NT2/D1 (cell line): ENCODE results near the gene ADAR.

Experiments
- DNase-seq: peaks from one replicate; pipeline ENCODE4 v3.0.0-alpha.2; 2011; ENCODE audit warnings: low read depth, low spot score
- H3K27me3 ChIP-seq: 2 replicates; pipeline ENCODE4 v1.6.0; 2011; ENCODE audit warnings: mild to moderate bottlenecking; ENCODE audit not compliant: insufficient read length, insufficient read depth
- H3K36me3 ChIP-seq: 2 replicates; pipeline ENCODE4 v1.6.1; 2011; ENCODE audit warnings: mild to moderate bottlenecking, low read length, mixed read lengths; ENCODE audit not compliant: insufficient read depth, insufficient read length
- H3K4me1 ChIP-seq: 2 replicates; pipeline ENCODE4 v1.5.1; 2011; ENCODE audit not compliant: insufficient read depth, insufficient read length
- H3K4me3 ChIP-seq: 2 replicates; pipeline ENCODE4 v1.5.1; 2011; ENCODE audit warnings: low read depth; ENCODE audit not compliant: insufficient read length
- H3K9ac ChIP-seq: 2 replicates; pipeline ENCODE4 v1.6.0; 2011; ENCODE audit warnings: low read depth; ENCODE audit not compliant: insufficient read length
- H3K9me3 ChIP-seq: 2 replicates; pipeline ENCODE4 v1.5.1; 2011; ENCODE audit warnings: mild to moderate bottlenecking, low read length; ENCODE audit not compliant: insufficient read depth
- SUZ12 ChIP-seq: IDR thresholded peaks from 2 replicates; pipeline ENCODE4 v1.6.1; 2011; ENCODE audit not compliant: insufficient read length, insufficient read depth; ENCODE audit errors: extremely low read depth
- YY1 ChIP-seq: IDR thresholded peaks from 2 replicates; pipeline ENCODE4 v1.6.1; 2011; ENCODE audit not compliant: insufficient read length, insufficient read depth
- ZNF274 ChIP-seq: IDR thresholded peaks from 2 replicates; pipeline ENCODE4 v1.6.1; 2011; ENCODE audit warnings: mild to moderate bottlenecking, low read depth, low read length

The ADAR gene

DNA sequence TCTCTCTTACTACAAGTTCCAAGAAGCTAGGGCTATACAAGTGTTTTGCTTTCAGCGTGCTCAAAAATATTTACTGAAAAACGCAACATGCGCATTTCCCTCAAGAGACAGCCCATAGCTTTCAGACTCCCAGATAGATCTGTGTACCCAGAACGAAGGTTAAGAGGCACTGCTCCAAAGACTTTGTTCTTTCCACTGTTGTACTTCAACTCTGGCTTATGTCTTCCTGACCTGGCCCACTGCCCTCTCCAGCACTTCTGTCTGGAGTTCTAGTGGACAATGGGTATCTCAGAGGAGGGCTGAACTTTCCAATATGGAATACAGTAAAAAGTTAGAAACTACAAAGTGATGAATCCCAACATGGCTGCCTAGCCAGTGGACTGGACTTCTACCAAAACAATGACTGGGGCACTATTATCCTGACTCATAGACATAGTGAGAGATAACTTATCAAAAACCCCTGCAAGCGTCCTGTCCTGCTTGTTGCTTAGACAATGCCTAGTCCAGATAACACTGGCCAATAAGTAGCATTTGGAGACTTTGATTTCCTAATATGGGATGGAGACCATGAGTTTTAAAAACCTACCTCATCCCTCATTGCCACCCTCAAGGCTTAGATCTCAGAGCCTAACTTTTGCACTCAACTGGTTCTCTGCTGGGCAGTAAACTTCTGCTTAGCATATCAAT is 8.8 kb upstream of the ADAR start:
- TF ChIP-seq YY1 (no peak), ZNF274 (no peak), SUZ12 (no peak)
- no peaks in the 10 kb centered on the region for H3K27me3 ChIP-seq
- H3K9me3 ChIP-seq = no peaks in the 10 kb centered on the region
- H3K4me3 ChIP-seq = no peak overlapping the region
- peaks cover 6% of the 10 kb centered on the region for H3K36me3 ChIP-seq
- no peak overlapping the region for H3K9ac ChIP-seq
- DNase-seq = no peak
- no peaks in the 10 kb centered on the region for H3K4me1 ChIP-seq

DNA sequence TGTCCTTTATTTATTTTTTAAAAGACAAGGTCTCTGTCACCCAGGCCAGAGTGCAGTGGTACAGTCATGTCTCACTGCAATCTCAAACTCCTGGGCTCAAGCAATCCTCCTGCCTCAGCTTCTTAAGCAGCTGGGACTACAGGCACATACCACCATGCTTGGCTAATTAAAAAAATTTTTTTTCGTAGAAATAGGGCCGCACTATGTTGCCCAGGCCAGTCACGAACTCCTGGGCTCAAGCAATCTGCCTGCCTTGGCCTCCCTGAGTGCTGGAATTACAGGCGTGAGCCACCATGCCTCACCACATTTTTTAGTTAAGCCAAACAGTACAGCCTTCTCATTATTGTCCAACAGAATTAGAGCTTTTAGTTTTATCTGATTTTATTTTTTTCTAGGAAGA is 7.4 kb upstream of the ADAR start:
- TF ChIP-seq YY1 (no peak), SUZ12 (no peak), ZNF274 (no peak)

DNA sequence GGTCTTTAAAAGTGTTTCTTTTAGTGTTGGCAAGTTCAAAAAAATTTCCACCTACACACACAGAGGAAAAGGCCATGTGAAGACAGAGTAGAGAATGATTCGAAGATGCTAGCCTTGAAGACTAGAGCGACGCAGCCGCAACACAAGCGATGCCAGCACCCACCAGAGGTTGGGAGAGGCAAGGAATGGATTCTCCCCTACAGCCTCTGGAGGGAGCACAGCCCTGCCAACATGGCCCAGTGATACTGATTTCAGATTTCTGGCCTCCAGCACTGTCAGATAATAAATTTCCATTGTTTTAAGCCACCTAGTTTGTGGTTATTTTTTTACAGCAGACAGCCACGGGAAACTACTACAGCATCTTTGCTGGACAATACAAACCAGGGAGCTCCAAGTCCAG is 6.9 kb upstream of the ADAR start:
- TF ChIP-seq ZNF274 (no peak), SUZ12 (no peak), YY1 (no peak)

More for the DNA sequence above, 7.4 kb upstream of the ADAR start:
- H3K27me3 ChIP-seq = no peaks in the 10 kb centered on the region
- no peaks in the 10 kb centered on the region for H3K9me3 ChIP-seq
- no peak for DNase-seq
- peak overlapping the region; percentile 0 for H3K9ac ChIP-seq
- no peak overlapping the region for H3K4me3 ChIP-seq
- peaks cover 6% of the 10 kb centered on the region for H3K36me3 ChIP-seq
- H3K4me1 ChIP-seq = no peaks in the 10 kb centered on the region

DNA sequence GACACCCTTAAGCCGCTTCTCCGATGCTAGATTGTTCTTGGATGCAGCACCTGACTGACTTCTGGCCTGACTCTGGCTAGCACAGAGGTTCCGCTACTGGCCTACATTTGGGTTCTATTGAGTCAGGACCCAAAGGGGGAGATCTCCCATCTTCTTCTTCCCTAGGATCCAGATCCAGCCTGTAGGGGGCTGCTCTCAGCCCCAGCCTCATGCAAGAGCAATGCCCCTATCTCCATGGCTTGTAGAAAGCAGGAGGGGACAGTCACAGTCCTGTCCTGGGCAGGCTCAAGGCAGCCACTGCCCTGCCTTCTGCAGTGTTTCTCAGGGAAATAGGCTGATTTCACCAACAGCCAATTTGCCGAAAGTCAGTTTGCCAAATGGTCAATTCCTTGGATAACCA is 6.3 kb upstream of the ADAR start:
- no peak for DNase-seq
- no peak overlapping the region for H3K9ac ChIP-seq
- peaks cover 4% of the 10 kb centered on the region for H3K4me1 ChIP-seq
- no peak overlapping the region for H3K4me3 ChIP-seq
- H3K27me3 ChIP-seq = no peaks in the 10 kb centered on the region
- H3K36me3 ChIP-seq = peaks cover 4% of the 10 kb centered on the region
- TF ChIP-seq SUZ12 (no peak), YY1 (no peak), ZNF274 (no peak)
- H3K9me3 ChIP-seq = no peaks in the 10 kb centered on the region

More for the DNA sequence above, 6.9 kb upstream of the ADAR start:
- Histone ChIP-seq H3K9me3 (no peaks in the 10 kb centered on the region), H3K36me3 (peaks cover 6% of the 10 kb centered on the region), H3K9ac (no peak overlapping the region), H3K4me1 (peaks cover 4% of the 10 kb centered on the region), H3K27me3 (no peaks in the 10 kb centered on the region), H3K4me3 (no peak overlapping the region)
- no peak for DNase-seq

DNA sequence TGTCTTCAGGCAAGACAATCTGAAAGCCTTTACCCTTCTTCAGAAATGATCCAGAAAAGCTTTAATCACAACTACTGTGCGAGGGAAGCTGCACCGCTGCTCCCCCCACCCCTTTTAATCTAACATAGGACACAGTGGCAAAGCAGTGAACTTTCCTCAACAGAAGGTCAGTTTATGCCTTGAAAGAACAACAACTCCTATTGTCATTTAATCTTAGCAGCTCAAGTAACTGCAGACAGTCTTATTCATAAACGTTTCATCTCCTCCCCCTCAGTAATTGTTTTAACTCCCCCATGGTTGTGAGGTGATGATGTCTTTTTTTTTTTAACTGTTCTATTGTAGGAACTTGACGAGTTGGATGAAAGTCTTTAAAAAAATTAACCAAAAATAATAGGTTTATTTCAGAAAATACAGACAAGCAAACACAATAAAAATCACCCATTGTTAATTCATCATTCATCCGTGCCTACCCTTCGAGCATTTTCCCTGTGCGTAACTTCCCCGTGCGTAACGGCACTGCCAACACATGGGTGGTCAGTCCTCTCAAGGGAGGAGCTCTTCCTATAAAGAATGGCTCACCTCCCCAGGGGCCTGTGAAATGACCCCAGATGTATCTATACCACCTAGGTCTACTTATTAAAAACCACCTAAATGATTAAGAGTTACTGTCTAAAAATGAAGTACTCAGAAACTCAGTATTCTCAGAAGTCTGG is 3.3 kb upstream of the ADAR start:
- Histone ChIP-seq H3K27me3 (no peaks in the 10 kb centered on the region), H3K9me3 (no peaks in the 10 kb centered on the region), H3K9ac (peak overlapping the region; percentile 2), H3K4me3 (no peak overlapping the region), H3K36me3 (no peaks in the 10 kb centered on the region), H3K4me1 (peaks cover 4% of the 10 kb centered on the region)
- TF ChIP-seq YY1 = no peak
- no peak for TF ChIP-seq SUZ12
- no peak for TF ChIP-seq ZNF274
- peak; percentile 57 for DNase-seq

DNA sequence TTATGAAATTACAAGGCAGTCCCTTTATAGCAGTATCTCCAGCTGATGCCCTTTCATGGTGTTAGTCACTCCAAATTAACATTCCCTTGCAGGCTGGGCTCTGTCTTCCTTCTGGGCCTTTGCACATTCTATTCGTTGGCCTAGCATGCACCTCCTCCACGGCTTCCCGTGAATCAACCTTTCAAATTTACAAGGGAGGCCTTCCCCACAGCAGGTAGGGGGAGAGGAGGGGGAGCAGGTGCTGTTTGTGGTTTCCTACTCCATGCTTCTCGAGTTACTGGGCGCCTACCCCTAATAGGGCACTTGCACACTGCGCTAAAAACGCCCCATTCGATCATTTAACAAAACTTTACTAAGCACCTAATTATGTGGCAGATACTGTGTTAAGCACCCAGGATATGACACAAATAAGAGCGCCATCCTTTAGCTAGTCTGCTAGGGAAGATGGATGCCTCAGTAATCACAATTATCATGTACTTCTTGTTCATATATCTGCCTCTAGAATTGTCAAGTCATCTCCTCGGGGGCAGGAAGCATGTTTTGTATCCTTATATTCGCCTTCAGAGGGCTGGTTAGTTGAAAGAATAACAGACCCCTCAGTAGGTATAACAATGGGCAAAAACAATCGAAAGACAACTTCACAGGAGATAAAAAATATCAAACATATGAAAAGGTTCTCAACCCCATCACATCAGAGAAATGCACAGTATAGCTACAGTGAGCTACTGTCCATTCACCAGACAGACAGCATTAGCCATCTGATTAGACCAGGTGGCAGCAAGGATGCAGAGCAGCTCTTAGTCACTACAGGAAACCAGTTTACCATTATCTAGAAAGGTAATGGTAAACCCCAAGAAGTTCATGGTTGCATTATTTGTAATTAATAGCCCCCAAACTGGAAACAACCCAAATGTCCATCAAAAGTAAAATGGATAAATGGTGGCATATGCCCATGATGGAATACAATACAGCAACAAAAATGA is 1.7 kb upstream of the ADAR start:
- TF ChIP-seq YY1 = no peak
- no peak for TF ChIP-seq SUZ12
- TF ChIP-seq ZNF274 = no peak
- Histone ChIP-seq H3K36me3 (peaks cover 13% of the 10 kb centered on the region), H3K4me3 (no peak overlapping the region), H3K9ac (no peak overlapping the region), H3K27me3 (no peaks in the 10 kb centered on the region), H3K9me3 (no peaks in the 10 kb centered on the region), H3K4me1 (peaks cover 4% of the 10 kb centered on the region)
- peak; percentile 82 for DNase-seq
